A549 treated with AZD2906 at 1 μM for 4 hours (cell line): ENCODE results near the gene ATP6V1A. TPM values are rescaled to one million over a fixed set of nuclear protein-coding genes. Genes with fewer than 3 reads are reported as not detected.

Experiments
- total RNA-seq: library from RNA; stranded (reverse); fragments of 200-300 nt; extraction: Qiagen RNA extraction; gene quantifications from 5 replicates; pipeline ENCODE4 v1.2.3, GENCODE V29; 2022

The ATP6V1A gene
- 15.4 to 19.9 TPM (median 16.7 TPM) in 5 replicates for total RNA-seq

GRCh38 chr3:113746548-113747282, at the start of gene ATP6V1A:
ATP6V1A (plus strand) TSS chr3:113747035; CDS start chr3:113778754, 31,719 bp downstream.

GRCh38 chr3:113745756-113746547, 883 bp upstream of the ATP6V1A start, which contains the start of gene NAA50:
NAA50 (minus strand) TSS chr3:113746249; CDS start chr3:113745949, 300 bp downstream.

GRCh38 chr3:113838631-113839209, 91.9 kb downstream of the ATP6V1A start, which contains the start of gene GRAMD1C:
GRAMD1C (plus strand) TSS chr3:113838788; CDS start chr3:113838910, 122 bp downstream.

Other genes starting within 250 kb of the ATP6V1A start
- 3.7 to 10.5 TPM (median 6.5 TPM) in 5 replicates for gene SPICE1, start 231.9 kb upstream of the ATP6V1A start, total RNA-seq
- gene SIDT1, start 214.5 kb upstream of the ATP6V1A start, total RNA-seq: 0.32 to 0.58 TPM (median 0.51 TPM) in 5 replicates
- gene USF3, start 50.4 kb upstream of the ATP6V1A start, total RNA-seq: 2.2 to 2.7 TPM (median 2.4 TPM) in 5 replicates
- 134 to 185 TPM (median 143 TPM) in 5 replicates for gene NAA50, start 786 bp upstream of the ATP6V1A start, total RNA-seq
- 0.24 to 0.78 TPM (median 0.46 TPM) in 5 replicates for gene GRAMD1C, start 91.8 kb downstream of the ATP6V1A start, total RNA-seq
- gene ZDHHC23, start 201.0 kb downstream of the ATP6V1A start, total RNA-seq: 2.9 to 3.6 TPM (median 3.1 TPM) in 5 replicates